ENCODE results near the gene VPS8.

Gene VPS8

GRCh38 chr3:184820525-184820924, 8.6 kb downstream of the VPS8 start:
- no peaks in the 10 kb centered on the region for H3K4me1 ChIP-seq (ENCODE audit: control insufficient read depth, insufficient read depth, low read length)
- H3K36me3 ChIP-seq (ENCODE audit: control insufficient read depth in 2 of 2, insufficient read depth in 1 of 2, low read length in 2 of 2) = peaks cover 0 to 8% of the 10 kb centered on the region in 2 experiments; a peak in 1 of 3 replicates
- TF ChIP-seq PRDM10 (tag by site-specific recombination; IDR thresholded peaks at IDR 0.05) (no peak), KLF8 (tag by site-specific recombination; IDR thresholded peaks at IDR 0.05) (no peak), ZNF24 (tag by site-specific recombination; IDR thresholded peaks at IDR 0.05) (no peak), ZSCAN30 (tag by site-specific recombination; IDR thresholded peaks at IDR 0.05) (no peak), MEIS1 (CRISPR knock-in tag; IDR thresholded peaks at IDR 0.05; ENCODE audit: borderline replicate concordance) (no peak), SALL2 (tag by site-specific recombination; IDR thresholded peaks at IDR 0.05; ENCODE audit: borderline replicate concordance) (no peak), ZBTB44 (tag by site-specific recombination; IDR thresholded peaks at IDR 0.05) (no peak), WT1 (tag by site-specific recombination; IDR thresholded peaks at IDR 0.05) (no peak), ZNF174 (tag by site-specific recombination; IDR thresholded peaks at IDR 0.05) (no peak), ZNF768 (tag by site-specific recombination; IDR thresholded peaks at IDR 0.05) (no peak), ZBTB1 (tag by site-specific recombination; IDR thresholded peaks at IDR 0.05) (no peak), ZNF398 (tag by site-specific recombination; IDR thresholded peaks at IDR 0.05) (no peak), KLF9 (tag by site-specific recombination; IDR thresholded peaks at IDR 0.05; ENCODE audit: low read depth) (no peak), ZNF561 (tag by site-specific recombination; IDR thresholded peaks at IDR 0.05; ENCODE audit: borderline replicate concordance) (no peak), BCL6B (tag by site-specific recombination; IDR thresholded peaks at IDR 0.05) (no peak), ZBTB10 (tag by site-specific recombination; IDR thresholded peaks at IDR 0.05) (no peak), ZNF626 (tag by site-specific recombination; IDR thresholded peaks at IDR 0.05) (no peak), ZNF335 (tag by site-specific recombination; conservative IDR thresholded peaks at IDR 0.05) (no peak), ZNF670 (tag by site-specific recombination; IDR thresholded peaks at IDR 0.05; ENCODE audit: low read depth) (no peak)
- no peaks in the 10 kb centered on the region for H3K9me3 ChIP-seq (ENCODE audit: control insufficient read depth, insufficient read depth, low read depth, low read length)
- H3K4me3 ChIP-seq (ENCODE audit: low read depth, low read length) = no peak overlapping the region
- H3K27ac ChIP-seq (ENCODE audit: extremely low read depth, low read depth, low read length) = no peak overlapping the region
- ChIA-PET POLR2A (no interaction called here), CTCF (interaction anchor here (0.6 to 0.7 kb wide), 3 partner anchors 16 to 143 kb away, joined by 3 to 5 read pairs (median 3); no protein-coding TSS in a partner anchor)

All from HEK293 (cell line).